IMR-90 (cell line): ENCODE data around the gene PYY. TPM values are rescaled to one million over a fixed set of nuclear protein-coding genes. Genes with fewer than 3 reads are reported as not detected.

Experiments used
- ATAC-seq: fragments of 200-7000 bp; cut with Tn5 transposase; 2 replicates; pipeline ENCODE4 v1.9.1; 2020; ENCODE audit warnings: low read depth, mild to moderate bottlenecking, moderate library complexity
- Bru-seq: library from RNA; stranded (reverse); fragments of 400-500 nt; gene quantifications from one replicate; lab custom pipeline; 2021; lab: Mats Ljungman, UMichigan
- BruChase-seq, 2 experiments: library from RNA; stranded (reverse); fragments of 400-500 nt; gene quantifications; one replicate each; lab custom pipeline; 2021; lab: Mats Ljungman, UMichigan
- BruUV-seq: library from RNA; stranded (reverse); fragments of 400-500 nt; replicated peaks from 2 replicates; lab custom pipeline; 2021; lab: Mats Ljungman, UMichigan
- CTCF ChIA-PET: fragments of 300-600 bp; formaldehyde crosslinking; extraction: SDS; loops from one replicate; lab custom pipeline; 2021; ENCODE audit warnings: antibody characterized with exemption; lab: Yijun Ruan, JAX
- POLR2A ChIA-PET: fragments of 300-600 bp; sonication (Branson Sonifier 250); formaldehyde crosslinking; loops from one replicate; lab custom pipeline; 2022; ENCODE audit warnings: antibody characterized with exemption; ENCODE audit not compliant: unreplicated experiment; lab: Charles Lee
- DNase-seq: peaks from one replicate; pipeline ENCODE4 v3.0.0; 2013
- H2AFZ ChIP-seq: replicated peaks from 2 replicates; pipeline ENCODE3; 2013; ENCODE audit warnings: low read length, mild to moderate bottlenecking; ENCODE audit not compliant: poor library complexity
- H2AK5ac ChIP-seq: 2 replicates; pipeline ENCODE4 v1.6.1; 2013; ENCODE audit warnings: low read depth, low read length, inconsistent platforms
- H2AK9ac ChIP-seq: replicated peaks from 2 replicates; pipeline ENCODE3; 2013; ENCODE audit warnings: mild to moderate bottlenecking, low read depth, low read length, moderate library complexity; ENCODE audit not compliant: poor library complexity
- H2BK120ac ChIP-seq: 2 replicates; pipeline ENCODE4 v1.6.1; 2013; ENCODE audit warnings: low read depth, low read length, inconsistent platforms
- H2BK15ac ChIP-seq: 3 replicates; pipeline ENCODE4 v1.6.1; 2013; ENCODE audit warnings: low read depth, low read length, inconsistent platforms
- H2BK20ac ChIP-seq: 2 replicates; pipeline ENCODE4 v1.6.1; 2013; ENCODE audit warnings: low read depth, mild to moderate bottlenecking, inconsistent platforms, low read length, moderate library complexity
- H2BK5ac ChIP-seq: 2 replicates; pipeline ENCODE4 v1.6.1; 2013; ENCODE audit warnings: mild to moderate bottlenecking, low read depth, low read length, inconsistent platforms; ENCODE audit not compliant: poor library complexity, severe bottlenecking
- H3K14ac ChIP-seq: replicated peaks from 2 replicates; pipeline ENCODE4 v1.6.1; 2013; ENCODE audit warnings: low read depth, low read length, inconsistent platforms
- H3K18ac ChIP-seq: 2 replicates; pipeline ENCODE4 v1.6.1; 2013; ENCODE audit warnings: low read depth, low read length, control low read depth
- H3K23ac ChIP-seq: 2 replicates; pipeline ENCODE4 v1.6.1; 2013; ENCODE audit warnings: low read depth, low read length, inconsistent platforms
- H3K27ac ChIP-seq: 2 replicates; pipeline ENCODE4 v1.5.1; 2013; ENCODE audit warnings: mild to moderate bottlenecking, control low read depth, low read length; ENCODE audit not compliant: insufficient read depth
- H3K27me3 ChIP-seq: 2 replicates; pipeline ENCODE4 v1.6.1; 2013; ENCODE audit warnings: low read length; ENCODE audit not compliant: control insufficient read depth, insufficient read depth
- H3K36me3 ChIP-seq: 2 replicates; pipeline ENCODE4 v1.6.1; 2013; ENCODE audit warnings: low read length, mixed read lengths; ENCODE audit not compliant: control insufficient read depth, insufficient read depth
- H3K4ac ChIP-seq: 2 replicates; pipeline ENCODE4 v1.6.1; 2013; ENCODE audit warnings: low read depth, low read length, inconsistent platforms
- H3K4me1 ChIP-seq: 2 replicates; pipeline ENCODE4 v1.6.1; 2013; ENCODE audit warnings: low read length, mixed read lengths; ENCODE audit not compliant: control insufficient read depth, insufficient read depth
- H3K4me2 ChIP-seq: 2 replicates; pipeline ENCODE4 v1.6.1; 2013; ENCODE audit warnings: low read depth, mild to moderate bottlenecking, control low read depth, low read length, moderate library complexity
- H3K4me3 ChIP-seq: 2 replicates; pipeline ENCODE4 v1.5.1; 2013; ENCODE audit warnings: low read depth, mild to moderate bottlenecking, control low read depth, low read length, moderate library complexity; ENCODE audit not compliant: insufficient read depth
- H3K56ac ChIP-seq: 2 replicates; pipeline ENCODE4 v1.6.1; 2013; ENCODE audit warnings: low read length, inconsistent platforms; ENCODE audit not compliant: insufficient read depth; ENCODE audit errors: extremely low read depth
- H3K79me1 ChIP-seq, 2 experiments: 2 replicates each; pipeline ENCODE4 v1.6.1; 2013; ENCODE audit warnings: low read length in 2 of 2, inconsistent platforms in 1 of 2, low read depth in 1 of 2
- H3K9ac ChIP-seq: 2 replicates; pipeline ENCODE4 v1.6.1; 2013; ENCODE audit warnings: low read depth, low read length, control low read depth
- H3K9me1 ChIP-seq: 2 replicates; pipeline ENCODE4 v1.6.1; 2013; ENCODE audit warnings: low read length, inconsistent platforms; ENCODE audit not compliant: insufficient read depth
- H3K9me3 ChIP-seq: 2 replicates; pipeline ENCODE4 v1.6.1; 2013; ENCODE audit warnings: low read length; ENCODE audit not compliant: control insufficient read depth, insufficient read depth
- H4K20me1 ChIP-seq: 2 replicates; pipeline ENCODE4 v1.6.1; 2013; ENCODE audit warnings: low read length, inconsistent platforms; ENCODE audit not compliant: insufficient read depth
- H4K5ac ChIP-seq: 2 replicates; pipeline ENCODE4 v1.6.1; 2013; ENCODE audit warnings: mild to moderate bottlenecking, low read depth, low read length, control low read depth
- H4K8ac ChIP-seq, 2 experiments: 2 replicates each; pipeline ENCODE4 v1.6.1; 2013; ENCODE audit warnings: low read depth in 2 of 2, low read length in 2 of 2, control low read depth in 1 of 2, inconsistent platforms in 1 of 2
- H4K91ac ChIP-seq: 2 replicates; pipeline ENCODE4 v1.6.1; 2013; ENCODE audit warnings: low read depth, low read length, inconsistent platforms; ENCODE audit not compliant: insufficient read depth
- CHD1 ChIP-seq: IDR thresholded peaks from 2 replicates; pipeline ENCODE4 v1.6.1; 2012; ENCODE audit warnings: low read depth, low read length, improper control_type of control experiment
- MAZ ChIP-seq: IDR thresholded peaks from 2 replicates; pipeline ENCODE4 v1.6.1; 2012; ENCODE audit warnings: low read depth, mild to moderate bottlenecking, low read length, improper control_type of control experiment, moderate library complexity, borderline replicate concordance
- USF2 ChIP-seq: fragments of 150-350 bp; IDR thresholded peaks from 2 replicates; pipeline ENCODE4 v1.6.1; 2017; ENCODE audit warnings: mild to moderate bottlenecking, antibody characterized with exemption, low read length, low read depth
- WGBS, 2 experiments: methylation state at CpG; one replicate each; pipeline versions ENCODE4 v1.1.5 to v1.1.7; 2013; ENCODE audit warnings: missing lambda C conversion rate in 2 of 2; ENCODE audit not compliant: insufficient read length in 1 of 2; ENCODE audit errors: extremely low coverage in 2 of 2; 5-methylcytosine and 5-hydroxymethylcytosine counted together
- dilution Hi-C: fragments of 300-500 bp; cut with HindIII; formaldehyde crosslinking; loops from one replicate; pipeline ENCODE4 v1.14.3; 2018; ENCODE audit warnings: low sequenced_read_pairs; ENCODE audit not compliant: unreplicated experiment
- in situ Hi-C: fragments of 300-500 bp; cut with MboI; formaldehyde crosslinking; loops from 3 replicates; pipeline ENCODE4 v1.14.3; 2019; ENCODE audit warnings: low sequenced_read_pairs, inconsistent platforms, mixed read lengths
- intact Hi-C: fragments of 100-400 bp; cut with micrococcal nuclease; formaldehyde crosslinking; loops from 2 replicates; pipeline ENCODE4 v1.10.0; 2022
- long read RNA-seq: library from polyadenylated mRNA; unstranded; transcript quantifications from one replicate; pipeline ENCODE4 v2.0.0, GENCODE V29; 2021; ENCODE audit not compliant: unreplicated experiment
- polyA plus RNA-seq, 3 experiments: library from polyadenylated mRNA; depleted of rRNA; stranded (reverse); fragments of >200 nt; gene quantifications; 2 replicates each; pipeline ENCODE4 v1.2.3, GENCODE V29; 2012; ENCODE audit warnings: low replicate concordance in 1 of 3
- total RNA-seq: library from RNA; depleted of rRNA; stranded (reverse); fragments of >200 nt; gene quantifications from 2 replicates; pipeline ENCODE4 v1.2.3, GENCODE V29; 2012; rRNA removed

Gene PYY
- total RNA-seq (not detected in 2 replicates), polyA plus RNA-seq (2012; rRNA removed) (not detected in 2 replicates), Bru-seq, nascent RNA (percentile 18 among the genes with signal in this experiment), BruChase-seq, experiment 1, labeled RNA remaining after a 6-hour chase (percentile 29 among the genes with signal in this experiment), BruChase-seq, experiment 2, labeled RNA remaining after a 2-hour chase (percentile 28 among the genes with signal in this experiment)
- polyA plus RNA-seq (2012; cell fraction: cytosol; rRNA removed), result 0.04 and 0.26 TPM in 2 replicates
- polyA plus RNA-seq (2012; cell fraction: nucleus; rRNA removed; ENCODE audit: low replicate concordance), result 0.29 TPM in 1 of 2 replicates, not detected in the other
- long read RNA-seq, partial matches to known transcripts, result 0 of 2 reads
- long read RNA-seq, other reads (novel, unspliced or antisense), result 2 of 2 reads

GRCh38 chr17:43953746-43954145 lies at the start of gene PYY:
TSS of gene PYY (minus strand) at chr17:43953940. CDS start at chr17:43953483, 457 bp downstream.
- H3K9ac ChIP-seq, result no peak within 1 kb of the TSS
- BruUV-seq, result no TSS peak
- intact Hi-C loops (no loop called here), dilution Hi-C loops (no loop called here), in situ Hi-C loops (no loop called here)
- no peak within 1 kb of the TSS for H2BK15ac ChIP-seq
- H3K56ac ChIP-seq, result no peak within 1 kb of the TSS
- H2BK20ac ChIP-seq, result no peak within 1 kb of the TSS
- CTCF ChIA-PET, result interaction anchor here (1.7 kb wide), 1 partner anchor 10 kb away, joined by 6 read pairs; no protein-coding TSS in a partner anchor
- H4K91ac ChIP-seq, result no peak within 1 kb of the TSS
- H3K23ac ChIP-seq, result no peak within 1 kb of the TSS
- H2AFZ ChIP-seq, result peak within 1 kb of the TSS; percentile 58
- no peak for DNase-seq
- H3K18ac ChIP-seq, result no peak within 1 kb of the TSS
- POLR2A ChIA-PET, result no interaction called here
- H3K4ac ChIP-seq, result no peak within 1 kb of the TSS
- no peak within 1 kb of the TSS for H3K27ac ChIP-seq
- no peaks in the 10 kb centered on the region for H3K4me1 ChIP-seq
- no peak within 1 kb of the TSS for H4K5ac ChIP-seq
- TF ChIP-seq USF2 (no peak), CHD1 (no peak), MAZ (no peak)
- H3K14ac ChIP-seq, result no peak within 1 kb of the TSS
- H2AK5ac ChIP-seq, result no peak within 1 kb of the TSS
- H3K36me3 ChIP-seq, result no peaks in the 10 kb centered on the region
- no peak within 1 kb of the TSS for H3K4me2 ChIP-seq
- H4K8ac ChIP-seq, result no peak within 1 kb of the TSS
- WGBS, 2 experiments, result no CpG with 5 or more reads among the region's 11 CpGs
- ATAC-seq, result no peak
- H3K9me3 ChIP-seq, result peaks cover 3% of the 10 kb centered on the region; the same call in 1 of the 2 replicates
- H3K27me3 ChIP-seq, result peaks cover 67% of the 10 kb centered on the region
- no peaks in the 10 kb centered on the region for H3K79me1 ChIP-seq
- H3K9me1 ChIP-seq, result no peaks in the 10 kb centered on the region
- 0 out of 2 replicates have a peak, but pooled peaks cover 6% of the 10 kb centered on the region for H4K20me1 ChIP-seq
- H2BK5ac ChIP-seq, result no peak within 1 kb of the TSS
- H3K4me3 ChIP-seq, result no peak within 1 kb of the TSS
- H2AK9ac ChIP-seq, result peak within 1 kb of the TSS; percentile 28
- no peak within 1 kb of the TSS for H2BK120ac ChIP-seq
